NCI-H128 (cell line): ENCODE data around the gene FOXF1.

Source experiments
- DNase-seq: peaks from one replicate; lab custom pipeline; 2025; ENCODE audit not compliant: unreplicated experiment; lab: John Stamatoyannopoulos, UW

Gene FOXF1

DNA sequence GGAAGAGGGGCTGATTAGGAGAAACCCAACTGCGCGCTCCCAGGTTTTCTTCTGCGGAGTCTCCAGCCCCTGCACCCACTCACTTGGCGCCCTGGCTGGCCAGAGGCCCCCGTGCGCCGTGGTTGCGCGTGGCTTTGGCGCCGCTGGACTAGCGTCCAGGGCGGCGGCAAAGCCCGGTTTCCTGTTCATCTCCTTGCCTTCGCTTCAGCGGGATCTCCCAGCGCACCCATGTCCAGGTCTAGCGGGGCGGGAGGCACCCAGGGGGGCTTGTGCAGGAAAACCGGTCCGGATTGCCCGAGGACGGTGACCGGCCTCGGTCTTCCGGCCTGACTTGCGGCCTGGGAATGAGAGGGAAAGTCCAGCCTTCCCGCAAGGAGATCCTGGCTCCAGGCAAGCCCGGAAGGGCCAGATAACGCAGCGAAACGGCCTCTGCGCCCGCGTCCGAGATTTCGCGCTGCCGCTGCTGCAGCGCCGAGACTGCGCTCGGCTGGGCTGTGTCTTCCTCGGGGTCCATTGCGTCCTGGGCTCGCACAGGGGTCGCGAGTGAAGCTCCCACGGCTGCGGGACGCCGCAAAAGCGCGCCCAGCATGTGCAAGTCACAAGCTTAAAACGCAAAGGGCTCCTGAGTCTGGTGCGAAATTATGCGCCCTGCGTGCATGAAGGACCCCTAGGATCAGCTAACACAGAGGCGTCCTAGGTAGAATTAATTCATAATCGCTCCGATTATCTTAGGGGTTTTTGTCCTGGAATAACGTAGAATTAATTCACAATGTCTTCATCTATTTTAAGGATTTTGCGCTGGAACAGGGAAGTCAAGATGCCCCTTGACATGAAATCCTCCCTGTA, 5.7 kb downstream of the FOXF1 start:
- no peak for DNase-seq

DNA sequence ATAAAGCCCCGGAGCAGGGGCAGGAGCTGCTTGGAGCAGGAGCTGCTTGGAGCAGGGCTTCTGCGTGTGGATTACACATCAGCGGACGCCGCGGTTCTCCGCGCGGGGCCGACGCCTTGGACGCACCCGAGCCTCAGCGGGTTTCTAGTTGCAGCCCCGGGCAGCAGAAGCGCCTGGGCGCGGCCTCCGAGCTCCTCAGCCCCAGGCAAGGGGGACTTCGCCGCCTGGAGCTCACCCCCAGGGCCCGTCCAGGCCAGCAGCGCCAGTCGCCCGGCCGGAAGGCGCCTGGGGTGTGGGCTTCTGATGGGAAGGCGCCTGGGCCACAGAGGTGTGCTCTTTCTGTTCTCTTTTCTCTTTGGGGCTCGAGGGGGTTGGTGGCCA, 6.3 kb downstream of the FOXF1 start:
- DNase-seq: no peak

DNA sequence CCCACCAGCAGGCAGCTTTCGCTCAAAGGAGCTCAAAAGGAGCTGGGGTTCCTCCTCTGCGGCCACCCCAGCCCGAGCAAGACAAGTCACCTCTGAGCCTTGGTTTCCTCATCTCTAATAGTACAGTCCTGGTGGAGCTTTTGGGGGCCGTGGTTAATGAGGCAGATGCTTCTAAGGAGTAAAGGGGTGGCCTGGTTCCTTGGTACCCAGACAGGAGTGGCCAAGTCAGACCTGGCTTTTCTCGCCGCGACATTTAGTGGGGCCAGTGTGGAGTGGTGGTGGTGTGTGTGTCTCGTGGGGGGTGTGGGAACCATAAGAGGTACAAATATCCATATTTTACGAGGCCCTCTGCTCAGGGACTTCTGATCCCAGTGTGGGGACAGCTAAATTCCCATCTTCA, 6.7 kb downstream of the FOXF1 start:
- no peak for DNase-seq

DNA sequence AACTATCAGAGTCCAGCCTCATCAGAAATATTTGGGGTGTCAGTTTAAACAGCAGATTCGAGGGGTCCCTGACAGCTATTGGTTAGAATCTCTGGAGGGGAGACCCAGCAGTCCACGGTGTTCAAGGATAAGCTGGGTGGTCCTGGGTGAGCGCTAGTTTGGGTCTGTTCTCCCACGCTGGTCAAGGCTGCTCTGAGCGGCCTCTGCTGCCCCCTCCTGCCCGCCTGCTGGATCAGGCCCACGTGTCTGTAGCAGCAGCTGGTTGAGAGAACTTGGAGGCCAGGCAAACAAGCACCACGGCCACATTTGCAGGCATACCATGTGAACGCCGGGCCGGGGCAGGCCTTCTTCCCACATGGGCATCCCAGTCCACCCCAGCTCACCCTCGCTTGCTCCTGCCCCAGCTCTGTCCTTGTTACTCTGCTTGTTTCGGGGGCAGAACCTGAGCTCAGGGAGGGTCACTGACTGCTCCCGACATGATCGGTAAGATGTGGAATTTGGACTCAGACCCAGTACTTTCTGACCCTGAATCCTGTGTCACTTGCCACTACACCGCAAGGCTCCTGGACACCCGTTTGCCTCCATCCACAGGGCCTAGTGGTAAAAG, 7.4 kb downstream of the FOXF1 start:
- DNase-seq: no peak

DNA sequence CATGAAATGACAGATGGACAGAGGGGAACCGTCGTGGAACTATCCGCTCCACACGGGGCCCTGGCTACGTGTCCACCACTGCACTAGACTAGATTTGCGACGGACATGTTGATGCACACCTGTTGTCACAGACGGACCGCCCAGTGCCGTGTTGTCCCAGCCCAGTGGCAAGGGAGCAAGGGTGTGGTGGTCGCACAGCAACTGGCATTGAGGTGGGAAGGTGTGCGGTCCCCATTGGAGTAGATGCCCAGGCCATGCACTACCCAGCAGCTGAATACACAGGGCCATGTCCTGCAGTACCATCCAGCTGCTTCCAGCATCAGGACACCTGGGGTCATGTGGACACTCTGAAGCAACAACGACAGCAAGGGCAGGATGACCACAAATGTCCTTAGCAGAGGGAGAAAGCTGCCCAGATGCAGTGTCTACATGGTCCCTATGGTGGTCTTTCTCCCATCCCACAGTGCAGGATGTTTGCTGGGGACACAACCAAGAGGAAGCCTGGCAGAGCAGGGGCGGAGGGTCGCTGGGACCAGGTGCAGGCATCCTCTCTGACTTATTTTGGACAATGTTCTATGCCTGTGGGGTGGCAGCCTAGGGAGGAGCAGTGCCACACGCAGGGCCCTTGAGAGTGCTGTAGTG, 8.8 kb downstream of the FOXF1 start:
- DNase-seq: no peak

DNA sequence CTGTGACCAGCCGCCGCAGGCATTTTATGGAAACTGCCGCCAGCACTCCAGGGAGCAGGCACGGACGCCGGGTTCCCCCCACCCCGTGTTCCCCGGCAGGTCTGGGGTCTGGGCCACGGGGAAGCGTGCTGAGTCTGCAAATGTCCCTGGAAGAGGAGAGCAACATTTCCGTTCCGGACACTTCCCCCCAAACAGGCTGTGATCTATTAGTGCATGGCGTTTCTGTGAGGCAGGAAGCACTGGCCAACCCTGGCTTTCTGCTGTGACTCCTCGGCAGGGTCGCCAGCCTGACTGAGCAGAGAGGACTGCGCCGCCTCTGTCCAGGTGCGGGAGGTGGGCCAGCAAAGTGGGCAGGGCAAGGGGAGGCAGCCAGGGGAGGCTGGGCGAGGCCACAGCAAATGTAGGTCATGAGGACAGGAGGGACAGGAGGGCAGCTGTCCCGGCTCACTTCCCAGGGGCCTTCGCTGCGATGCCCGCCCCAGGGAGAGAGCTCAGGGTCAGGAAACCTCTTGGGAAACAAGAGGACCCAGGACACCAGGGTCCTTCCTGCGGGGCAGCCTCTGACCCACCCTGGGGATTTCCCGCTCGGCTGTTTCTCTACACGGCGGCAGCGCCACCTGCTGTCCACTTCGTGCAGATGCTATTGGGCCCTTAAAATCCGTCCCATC, 9.5 kb downstream of the FOXF1 start:
- no peak for DNase-seq

DNA sequence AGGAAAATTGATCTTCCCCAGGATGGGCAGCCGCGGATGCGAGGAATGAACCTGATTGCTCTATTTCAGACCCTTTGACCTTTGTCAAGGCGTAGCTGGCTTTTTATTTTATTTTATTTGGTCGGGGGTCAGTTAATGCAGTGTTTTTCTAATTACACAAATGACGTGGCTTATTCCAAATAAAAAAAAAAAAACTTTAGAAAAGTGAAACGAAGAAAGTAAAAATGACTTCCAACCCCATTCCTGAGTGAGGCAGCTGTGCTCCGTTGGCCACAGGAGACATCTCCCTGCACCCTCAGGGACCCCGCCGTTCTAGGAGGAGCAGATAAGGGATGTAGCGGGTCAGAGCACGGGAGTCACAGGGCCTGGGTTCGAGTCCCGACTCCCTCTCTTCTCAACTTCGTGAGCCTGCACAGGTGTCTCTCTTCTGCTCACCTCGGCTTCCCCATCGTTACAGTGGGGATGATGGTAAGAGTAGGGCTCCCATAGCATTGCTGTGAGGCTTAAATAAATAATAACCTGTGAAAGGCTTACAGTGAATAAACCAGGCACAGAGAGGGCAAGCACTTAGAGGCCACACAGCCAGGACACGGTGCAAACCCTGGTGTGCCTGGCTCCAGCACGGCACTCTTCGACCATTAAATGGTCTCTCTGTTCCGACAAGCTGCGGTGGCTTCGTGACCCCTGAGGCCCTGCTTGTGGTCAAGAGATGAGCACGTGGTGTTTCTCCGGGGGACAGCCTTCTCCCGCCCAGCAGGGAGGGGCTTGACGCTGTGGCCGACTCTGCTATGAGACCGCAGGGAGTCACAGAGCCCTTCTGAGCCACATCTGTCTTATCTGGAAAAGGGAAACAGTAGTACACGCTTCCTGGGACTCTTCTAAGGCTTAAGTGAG, 10.2 kb downstream of the FOXF1 start:
- DNase-seq: no peak

DNA sequence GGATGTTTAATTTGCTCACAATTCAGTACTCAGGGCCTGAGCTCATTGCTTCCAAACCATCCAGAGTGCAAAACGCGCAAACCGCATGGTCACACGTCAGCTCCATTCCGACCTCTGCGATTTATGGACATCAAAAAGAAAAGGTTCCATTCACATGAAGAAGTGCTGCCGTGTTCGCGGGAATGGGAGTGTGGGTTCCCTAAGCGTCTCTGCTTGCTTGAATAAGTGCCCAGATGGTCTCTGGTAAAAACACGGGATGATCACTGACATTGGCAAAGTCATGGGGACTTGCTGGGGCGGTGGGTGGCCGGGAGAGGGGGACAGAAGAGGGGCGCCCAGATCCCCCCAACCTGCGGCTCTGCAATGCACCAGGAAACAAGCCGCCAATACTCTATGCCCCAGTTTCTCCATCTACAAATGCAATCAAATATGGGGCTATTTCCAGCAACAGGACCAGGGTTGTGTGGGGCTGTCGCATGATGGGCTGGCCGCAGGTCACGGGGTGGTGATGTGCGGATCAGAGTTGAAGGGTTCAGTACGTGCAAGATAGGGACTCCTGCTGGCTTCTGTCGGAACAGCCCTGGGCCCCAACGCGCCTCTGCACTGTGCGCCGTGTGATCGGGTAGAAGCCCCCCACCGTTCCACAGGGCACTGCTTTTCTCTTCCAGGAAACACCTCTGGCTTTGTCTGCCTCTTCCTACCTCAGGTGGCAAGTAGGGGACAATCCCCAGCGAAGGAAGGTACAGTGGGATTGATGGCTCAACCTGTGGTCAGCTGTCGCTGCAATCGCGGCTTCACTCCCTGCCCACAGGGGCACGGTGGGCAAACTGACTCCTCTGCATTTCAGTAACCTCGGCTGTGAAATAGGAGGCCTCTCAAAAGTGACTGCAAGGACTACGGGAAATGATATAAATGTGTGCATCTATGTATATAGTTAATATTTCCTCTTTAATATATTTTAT, 11.2 kb downstream of the FOXF1 start:
- no peak for DNase-seq

DNA sequence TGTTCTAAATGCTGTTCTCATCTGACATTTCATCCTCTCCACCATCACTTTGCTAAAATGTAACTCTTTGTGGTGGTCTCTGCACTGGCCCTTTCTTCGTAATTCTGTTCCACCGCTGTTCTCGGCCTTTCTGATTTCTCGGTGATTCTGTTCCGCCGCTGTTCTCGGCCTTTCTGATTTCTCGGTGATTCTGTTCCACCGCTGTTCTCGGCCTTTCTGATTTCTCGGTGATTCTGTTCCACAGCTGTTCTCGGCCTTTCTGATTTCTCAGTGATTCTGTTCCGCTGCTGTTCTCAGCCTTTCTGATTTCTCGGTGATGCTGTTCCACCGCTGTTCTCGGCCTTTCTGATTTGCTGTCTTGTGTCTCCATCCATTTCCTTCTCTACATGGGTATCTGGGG, 12.3 kb downstream of the FOXF1 start:
- no peak for DNase-seq

DNA sequence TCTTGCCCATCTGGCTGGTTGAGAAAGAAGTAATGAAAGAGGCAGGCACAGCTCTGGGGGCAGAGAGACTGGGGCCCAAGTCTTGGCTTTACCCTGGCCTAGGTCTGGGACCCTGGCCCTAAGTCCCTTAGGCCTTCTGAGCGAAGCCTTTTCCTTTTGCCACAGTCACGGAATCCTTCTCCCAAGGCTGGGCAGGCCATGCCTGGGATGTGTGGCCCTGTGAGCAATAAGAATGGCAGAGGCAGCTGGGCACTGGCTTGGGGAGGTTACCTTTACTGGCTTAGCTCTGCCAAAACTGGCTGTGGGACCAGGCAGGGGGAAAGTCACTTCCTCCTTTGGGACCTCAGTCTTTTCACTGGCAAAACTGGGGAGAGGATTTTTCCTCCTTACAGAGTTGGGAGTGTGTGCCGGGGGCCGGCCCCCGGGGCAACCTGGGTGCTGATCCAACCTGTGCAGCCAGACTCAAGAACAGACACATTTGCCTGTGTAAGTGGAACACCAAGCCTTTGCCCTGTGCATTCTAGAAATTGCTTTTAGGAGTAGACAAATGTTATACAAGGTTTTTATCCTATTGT, 12.9 kb downstream of the FOXF1 start:
- no peak for DNase-seq

DNA sequence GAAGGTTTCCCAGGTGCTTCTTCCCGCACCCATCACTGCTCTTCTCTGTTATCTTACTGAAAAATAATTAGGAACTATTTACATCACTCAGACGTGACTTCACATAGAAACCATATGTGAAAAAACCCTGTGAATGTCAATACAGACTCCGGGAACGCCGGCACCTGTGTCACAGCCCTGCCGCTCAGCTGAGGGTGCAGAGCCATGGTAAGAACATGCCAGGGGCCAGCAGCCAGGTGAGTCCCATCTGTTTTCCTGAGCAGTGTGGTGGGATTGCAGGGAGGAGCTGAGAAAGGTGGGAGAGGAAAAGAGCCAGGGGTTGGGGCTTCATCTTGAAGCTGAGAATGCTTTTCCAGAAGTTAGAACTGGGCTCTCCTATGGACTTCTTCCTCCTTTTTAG, 13.7 kb downstream of the FOXF1 start:
- DNase-seq: no peak

DNA sequence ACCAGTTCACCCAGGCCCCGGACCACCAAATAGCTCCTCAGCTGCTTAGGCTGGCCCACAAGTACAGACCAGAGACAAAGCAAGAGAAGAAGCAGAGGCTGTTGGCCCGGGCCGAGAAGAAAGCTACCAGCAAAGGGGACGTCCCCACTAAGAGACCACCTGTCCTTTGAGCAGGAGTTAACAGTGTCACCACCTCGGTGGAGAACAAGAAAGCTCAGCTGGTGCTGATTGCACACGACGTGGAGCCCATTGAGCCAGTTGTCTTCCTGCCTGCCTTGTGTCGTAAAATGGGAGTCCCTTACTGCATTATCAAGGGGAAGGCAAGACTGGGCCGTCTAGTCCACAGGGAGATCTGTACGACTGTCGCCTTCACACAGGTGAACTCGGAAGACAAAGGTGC, 15.4 kb downstream of the FOXF1 start:
- DNase-seq: no peak

DNA sequence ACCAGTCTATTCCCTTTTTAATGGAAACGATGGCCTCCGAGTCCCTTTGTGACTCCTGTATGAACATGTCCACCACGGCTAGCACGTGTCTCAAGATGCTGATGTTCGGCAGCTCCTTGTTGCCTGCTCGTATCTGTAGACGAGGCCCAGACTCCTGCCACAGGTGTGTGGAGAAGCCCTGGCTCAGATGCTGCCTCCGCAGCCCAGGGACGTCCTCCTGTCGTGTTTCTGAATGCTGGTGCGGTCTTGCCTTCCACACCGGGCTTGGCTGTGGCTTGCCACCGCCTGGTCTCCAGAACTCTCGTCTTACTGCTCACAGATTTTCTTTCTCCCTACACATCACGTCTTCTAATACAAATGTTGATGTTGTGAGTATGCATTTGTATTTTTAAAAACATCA, 17.0 kb downstream of the FOXF1 start:
- no peak for DNase-seq

DNA sequence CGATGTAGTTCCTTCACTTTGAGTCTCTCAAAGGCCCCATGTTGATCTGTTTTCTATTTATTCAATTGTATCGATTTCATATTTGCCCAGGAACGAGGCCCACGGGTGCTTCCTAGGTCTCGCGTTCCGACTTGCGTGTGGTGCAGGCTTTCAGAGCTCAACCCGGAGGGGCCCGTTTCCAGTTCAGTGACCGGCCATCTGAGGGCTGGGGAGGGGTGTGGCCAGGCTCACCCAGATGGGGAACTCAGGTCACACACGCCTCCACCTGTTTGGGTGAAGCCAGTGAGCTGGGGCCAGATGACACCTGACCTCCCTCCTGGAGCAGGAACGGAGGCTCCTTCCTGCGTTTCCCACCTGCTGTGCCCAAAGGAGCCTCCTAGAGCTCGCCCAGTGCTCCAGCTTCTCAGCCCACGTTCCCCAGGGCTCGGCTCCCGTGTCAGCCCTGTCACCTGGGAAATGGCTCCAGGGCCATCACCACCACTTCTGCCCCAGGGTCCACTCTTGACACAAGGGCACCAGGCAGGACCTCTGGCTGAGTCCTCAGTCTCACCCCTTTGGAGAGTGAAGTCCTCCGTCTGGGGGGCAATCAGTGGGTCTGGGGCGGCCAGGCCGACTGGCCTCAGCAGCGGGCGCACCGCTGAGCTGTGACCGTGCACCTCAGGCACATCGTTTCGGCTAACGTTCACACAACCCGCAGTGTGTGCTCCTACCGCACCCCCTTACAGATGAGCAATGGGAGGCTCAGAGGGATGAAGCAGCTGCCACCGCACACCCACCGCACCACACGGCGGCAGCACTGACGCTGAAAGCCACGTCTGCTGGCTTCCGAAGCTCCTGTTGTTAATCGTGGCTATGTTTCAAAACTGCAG, 18.0 kb downstream of the FOXF1 start:
- no peak for DNase-seq

DNA sequence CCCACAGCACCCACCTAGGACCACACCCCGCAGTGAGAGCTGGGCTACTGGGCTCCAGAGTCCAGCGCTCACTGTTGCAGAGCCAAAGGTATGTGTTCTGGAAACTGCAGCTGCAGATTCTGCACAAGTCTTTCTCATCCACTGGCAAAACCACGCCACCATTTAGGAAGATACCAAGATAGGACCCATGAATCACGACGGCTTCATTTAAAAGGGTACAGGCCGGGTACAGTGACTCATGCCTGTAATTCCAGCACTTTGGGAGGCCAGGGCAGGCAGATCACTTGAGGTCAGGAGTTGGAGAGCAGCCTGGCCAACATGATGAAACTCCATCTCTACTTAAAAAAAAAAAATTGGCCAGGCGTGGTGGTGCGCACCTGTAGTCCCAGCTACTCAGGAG, 18.8 kb downstream of the FOXF1 start:
- DNase-seq: no peak

DNA sequence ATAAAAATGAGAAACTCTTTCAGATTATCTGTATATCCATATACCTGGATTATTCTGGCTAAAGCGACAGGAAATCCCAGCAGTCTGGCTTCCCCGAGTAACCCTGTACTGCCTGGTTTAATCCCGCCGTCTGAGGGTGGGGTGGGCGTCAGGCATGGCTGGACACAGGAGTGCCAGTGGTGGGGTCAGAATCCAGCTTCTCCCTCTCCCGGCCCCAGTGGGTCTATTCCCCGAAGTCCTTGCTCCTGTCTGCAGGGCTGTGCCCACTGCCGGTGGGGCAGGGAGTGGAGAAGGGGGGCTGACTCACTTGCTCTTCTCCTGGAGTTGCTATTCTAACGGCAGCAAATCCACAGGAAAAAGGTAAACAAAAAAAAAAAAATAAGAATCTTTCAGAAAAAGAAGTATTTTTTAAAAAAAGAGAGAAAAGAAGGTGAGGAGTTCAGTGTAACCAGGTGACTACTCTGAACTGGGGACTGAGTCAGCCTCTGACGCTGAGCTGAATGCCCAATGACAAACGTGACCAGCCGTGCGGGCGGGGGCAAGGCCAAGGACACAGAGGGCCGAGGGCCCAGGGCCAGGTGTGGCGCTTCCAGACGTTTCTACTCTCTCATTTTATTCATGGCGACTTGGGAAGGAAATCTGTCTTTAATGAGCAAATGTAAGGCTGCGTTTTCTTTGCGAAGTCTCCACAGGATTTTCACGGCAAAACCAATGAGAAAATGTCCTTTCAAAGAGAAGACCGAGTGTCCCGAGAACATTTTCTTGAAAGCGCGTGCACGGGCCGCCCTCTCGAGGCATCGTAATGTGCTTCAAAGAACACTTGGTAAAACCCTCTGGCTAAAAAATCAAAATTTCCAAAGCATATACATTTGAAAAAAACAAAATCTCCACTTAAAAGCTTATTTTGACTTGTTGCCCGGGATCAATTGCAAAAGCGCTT, 20.2 kb downstream of the FOXF1 start:
- no peak for DNase-seq

DNA sequence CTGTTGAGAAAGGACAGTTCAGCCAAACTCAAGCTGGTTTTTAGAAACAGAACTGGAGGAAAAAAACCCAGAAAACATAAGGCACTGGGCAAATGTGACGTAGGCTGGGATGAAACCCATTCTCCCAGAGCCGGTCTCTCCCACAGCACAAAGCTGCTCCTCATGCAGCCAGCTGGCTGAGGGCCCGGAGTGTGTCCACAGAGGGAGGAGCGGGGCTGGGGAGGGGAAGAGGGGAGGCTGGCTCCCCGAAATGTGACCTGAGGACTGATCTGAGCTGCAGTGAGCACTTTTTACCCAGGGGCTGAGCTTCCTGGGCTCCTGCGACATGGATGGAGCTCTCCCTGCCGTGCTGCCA, 20.8 kb downstream of the FOXF1 start:
- DNase-seq: no peak
